MM.1S (cell line): ENCODE measurements around the gene GALNTL6.

Source experiments
- DNase-seq: peaks from one replicate; pipeline ENCODE4 v3.0.0-alpha.2; 2015
- H2AFZ ChIP-seq: fragments of 300-600 bp; sonication (generic); 2 replicates; pipeline ENCODE4 v1.6.0; 2016; ENCODE audit warnings: antibody characterized with exemption, low read length
- H3F3A ChIP-seq: fragments of 300-600 bp; sonication (generic); 2 replicates; pipeline ENCODE4 v1.6.1; 2016; ENCODE audit warnings: mild to moderate bottlenecking, antibody characterized with exemption, low read length, moderate library complexity, mixed read lengths; ENCODE audit not compliant: insufficient read depth
- H3K27ac ChIP-seq: fragments of 300-600 bp; sonication (generic); 2 replicates; pipeline ENCODE4 v1.5.1; 2016; ENCODE audit warnings: mild to moderate bottlenecking, low read length
- H3K27me3 ChIP-seq: fragments of 300-600 bp; sonication (generic); replicated peaks from 2 replicates; pipeline ENCODE4 v1.6.0; 2016; ENCODE audit warnings: low read length; ENCODE audit not compliant: insufficient read depth
- H3K36me3 ChIP-seq: fragments of 300-600 bp; sonication (generic); replicated peaks from 2 replicates; pipeline ENCODE4 v1.6.1; 2016; ENCODE audit warnings: mild to moderate bottlenecking, low read length, mixed read lengths; ENCODE audit not compliant: insufficient read depth
- H3K4me1 ChIP-seq: fragments of 300-600 bp; sonication (generic); 2 replicates; pipeline ENCODE4 v1.6.1; 2016; ENCODE audit warnings: low read length, mixed read lengths
- H3K4me2 ChIP-seq: fragments of 300-600 bp; sonication (generic); 2 replicates; pipeline ENCODE4 v1.6.0; 2016; ENCODE audit warnings: low read depth, low read length
- H3K4me3 ChIP-seq: fragments of 300-600 bp; sonication (generic); 2 replicates; pipeline ENCODE4 v1.5.1; 2016; ENCODE audit warnings: low read length, mixed read lengths
- H3K79me2 ChIP-seq: fragments of 300-600 bp; sonication (generic); 2 replicates; pipeline ENCODE4 v1.6.1; 2016; ENCODE audit warnings: mixed run types, low read length, mixed read lengths
- H3K9ac ChIP-seq: fragments of 300-600 bp; sonication (generic); 2 replicates; pipeline ENCODE4 v1.6.1; 2016; ENCODE audit warnings: low read length, mixed read lengths
- H3K9me2 ChIP-seq: fragments of 300-600 bp; sonication (generic); replicated peaks from 2 replicates; pipeline ENCODE4 v1.6.1; 2016; ENCODE audit warnings: mild to moderate bottlenecking, low read length, mixed read lengths; ENCODE audit not compliant: insufficient read depth
- H3K9me3 ChIP-seq: fragments of 300-600 bp; sonication (generic); replicated peaks from 2 replicates; pipeline ENCODE4 v1.6.1; 2016; ENCODE audit warnings: mild to moderate bottlenecking, low read length, mixed read lengths; ENCODE audit not compliant: insufficient read depth
- H4K20me1 ChIP-seq: fragments of 300-600 bp; sonication (generic); 2 replicates; pipeline ENCODE4 v1.6.1; 2016; ENCODE audit warnings: mild to moderate bottlenecking, low read length, moderate library complexity, mixed read lengths; ENCODE audit not compliant: insufficient read depth
- EZH2 ChIP-seq: fragments of 300-600 bp; sonication (generic); optimal IDR thresholded peaks from 2 replicates; pipeline ENCODE3; 2017; ENCODE audit warnings: low read depth, mild to moderate bottlenecking, antibody characterized with exemption, low read length, mixed read lengths
- EZH2phosphoT487 ChIP-seq: fragments of 300-600 bp; sonication (generic); IDR thresholded peaks from 2 replicates; pipeline ENCODE4 v1.6.1; 2018; ENCODE audit warnings: antibody characterized with exemption, low read length
- TF ChIP-seq, protein P1 (sequence below): fragments of 300-600 bp; sonication (generic); IDR thresholded peaks from 2 replicates; pipeline ENCODE4 v1.5.1; 2016; ENCODE audit warnings: antibody characterized with exemption, low read length, mixed read lengths

Gene GALNTL6

DNA sequence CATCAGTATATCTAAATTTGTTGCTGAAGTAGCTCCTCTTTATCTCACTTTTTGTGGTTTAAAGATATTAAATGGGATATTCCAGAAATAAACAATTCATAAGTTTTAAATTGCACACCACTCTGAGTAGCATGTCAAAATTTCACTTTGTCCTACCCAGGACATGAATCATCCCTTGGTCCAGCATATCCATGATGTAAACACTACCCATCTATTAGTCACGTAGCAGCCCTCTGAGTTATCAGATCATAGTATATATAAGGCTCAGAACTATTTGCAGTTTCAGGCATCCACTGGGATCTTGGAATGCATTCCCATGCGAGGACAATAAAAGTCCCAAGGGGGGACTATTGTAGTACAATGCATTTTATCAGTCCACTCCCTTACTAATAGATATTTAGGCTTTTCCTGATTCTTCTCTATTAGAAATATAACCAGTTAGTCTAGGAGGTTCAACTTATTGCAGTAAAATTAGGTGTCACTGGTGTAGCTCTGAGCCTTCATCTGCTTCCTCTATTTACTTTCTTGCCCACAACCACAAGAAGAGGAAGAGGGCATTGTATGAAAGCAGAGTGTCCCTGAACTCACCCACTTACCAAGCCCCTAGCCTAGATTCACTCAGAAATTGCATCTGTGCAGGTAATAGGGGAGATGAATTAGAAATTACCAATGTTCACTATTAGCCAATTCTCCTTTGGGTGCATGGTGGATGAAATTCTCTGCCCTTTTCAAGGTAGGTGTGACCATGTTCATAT is 945.6 kb downstream of the GALNTL6 start:
- Histone ChIP-seq H3K4me2 (no peak overlapping the region), H3K27ac (no peak overlapping the region)
- DNase-seq, result no peak

DNA sequence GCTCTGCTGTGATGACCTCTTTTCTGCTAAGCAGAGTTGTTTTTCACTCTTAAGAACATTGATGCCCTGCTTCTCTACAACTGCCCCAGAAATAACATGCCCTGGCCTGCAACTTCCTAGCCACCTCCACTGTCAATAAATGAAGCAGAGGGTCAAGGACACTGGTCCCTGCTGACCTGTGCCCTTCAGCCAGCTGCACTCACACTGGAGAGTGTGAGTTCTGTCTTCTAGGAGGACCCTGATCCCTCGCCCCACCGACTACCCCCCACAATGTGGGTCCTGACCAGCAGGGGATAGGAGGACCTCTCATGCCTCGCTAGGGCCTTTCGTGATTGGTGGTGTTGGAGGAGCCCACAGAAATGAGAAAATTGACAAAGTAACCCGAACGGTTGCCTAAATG is 947.3 kb downstream of the GALNTL6 start:
- Histone ChIP-seq H3K9me2 (no peaks in the 10 kb centered on the region), H3F3A (no peaks in the 10 kb centered on the region), H3K4me1 (no peaks in the 10 kb centered on the region), H3K9ac (no peak overlapping the region), H3K4me3 (no peak overlapping the region), H3K27ac (no peak overlapping the region), H3K79me2 (no peaks in the 10 kb centered on the region), H2AFZ (no peak overlapping the region), H3K4me2 (no peak overlapping the region), H3K36me3 (no peaks in the 10 kb centered on the region), H3K9me3 (no peaks in the 10 kb centered on the region), H3K27me3 (no peaks in the 10 kb centered on the region), H4K20me1 (no peaks in the 10 kb centered on the region)
- no peak for DNase-seq
- no peak for TF ChIP-seq EZH2phosphoT487
- TF ChIP-seq EZH2, result no peak
- TF ChIP-seq, protein P1, sequence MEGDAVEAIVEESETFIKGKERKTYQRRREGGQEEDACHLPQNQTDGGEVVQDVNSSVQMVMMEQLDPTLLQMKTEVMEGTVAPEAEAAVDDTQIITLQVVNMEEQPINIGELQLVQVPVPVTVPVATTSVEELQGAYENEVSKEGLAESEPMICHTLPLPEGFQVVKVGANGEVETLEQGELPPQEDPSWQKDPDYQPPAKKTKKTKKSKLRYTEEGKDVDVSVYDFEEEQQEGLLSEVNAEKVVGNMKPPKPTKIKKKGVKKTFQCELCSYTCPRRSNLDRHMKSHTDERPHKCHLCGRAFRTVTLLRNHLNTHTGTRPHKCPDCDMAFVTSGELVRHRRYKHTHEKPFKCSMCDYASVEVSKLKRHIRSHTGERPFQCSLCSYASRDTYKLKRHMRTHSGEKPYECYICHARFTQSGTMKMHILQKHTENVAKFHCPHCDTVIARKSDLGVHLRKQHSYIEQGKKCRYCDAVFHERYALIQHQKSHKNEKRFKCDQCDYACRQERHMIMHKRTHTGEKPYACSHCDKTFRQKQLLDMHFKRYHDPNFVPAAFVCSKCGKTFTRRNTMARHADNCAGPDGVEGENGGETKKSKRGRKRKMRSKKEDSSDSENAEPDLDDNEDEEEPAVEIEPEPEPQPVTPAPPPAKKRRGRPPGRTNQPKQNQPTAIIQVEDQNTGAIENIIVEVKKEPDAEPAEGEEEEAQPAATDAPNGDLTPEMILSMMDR, result no peak

More for the DNA sequence above, 945.6 kb downstream of the GALNTL6 start:
- Histone ChIP-seq H4K20me1 (no peaks in the 10 kb centered on the region), H3K4me3 (no peak overlapping the region), H3K9ac (no peak overlapping the region), H3K9me2 (no peaks in the 10 kb centered on the region), H3K79me2 (no peaks in the 10 kb centered on the region), H3K4me1 (no peaks in the 10 kb centered on the region), H3K27me3 (no peaks in the 10 kb centered on the region), H3F3A (no peaks in the 10 kb centered on the region), H3K36me3 (no peaks in the 10 kb centered on the region), H2AFZ (no peak overlapping the region), H3K9me3 (no peaks in the 10 kb centered on the region)
- TF ChIP-seq EZH2, result no peak
- TF ChIP-seq EZH2phosphoT487, result no peak
- TF ChIP-seq, protein P1, result no peak

DNA sequence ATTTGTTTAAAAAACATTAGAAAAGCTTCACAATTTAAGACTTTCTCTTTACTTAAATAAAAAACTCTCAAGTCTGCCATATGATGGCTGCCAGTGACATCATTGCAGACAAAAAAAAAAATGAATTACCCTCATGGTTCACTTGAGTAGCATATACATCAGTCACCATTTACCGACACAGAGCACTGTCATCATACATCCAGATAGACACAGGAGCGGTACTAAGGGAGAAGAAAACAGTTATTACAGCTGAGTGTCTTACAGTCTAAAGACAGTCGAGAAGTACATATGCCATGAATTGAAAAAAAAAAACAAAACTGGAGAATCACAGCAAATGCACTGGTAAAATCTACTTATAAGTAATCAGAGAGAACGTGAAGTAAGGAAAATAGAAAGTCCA is 949.7 kb downstream of the GALNTL6 start:
- Histone ChIP-seq H3K9ac (no peak overlapping the region), H3K9me3 (no peaks in the 10 kb centered on the region), H3K4me2 (no peak overlapping the region), H3F3A (no peaks in the 10 kb centered on the region), H4K20me1 (no peaks in the 10 kb centered on the region), H3K27ac (no peak overlapping the region), H3K36me3 (no peaks in the 10 kb centered on the region), H3K4me1 (no peaks in the 10 kb centered on the region), H3K27me3 (no peaks in the 10 kb centered on the region), H2AFZ (no peak overlapping the region), H3K4me3 (no peak overlapping the region), H3K79me2 (no peaks in the 10 kb centered on the region), H3K9me2 (no peaks in the 10 kb centered on the region)
- DNase-seq, result no peak
- no peak for TF ChIP-seq EZH2
- no peak for TF ChIP-seq EZH2phosphoT487
- TF ChIP-seq, protein P1, result no peak
